Hepatocyte (in vitro differentiated cells): ENCODE measurements around the gene FLT3LG. TPM values are rescaled to one million over a fixed set of nuclear protein-coding genes. Genes with fewer than 3 reads are reported as not detected.

Experiments
- DNase-seq: peaks from one replicate; pipeline ENCODE4 v3.0.0-alpha.2; 2016; ENCODE audit warnings: low spot score
- H2AFZ ChIP-seq: fragments of 200-600 bp; sonication (generic); 2 replicates; pipeline ENCODE4 v1.6.0; 2016; ENCODE audit warnings: antibody characterized with exemption, mild to moderate bottlenecking
- H3K27ac ChIP-seq: fragments of 200-600 bp; sonication (generic); 2 replicates; pipeline ENCODE4 v1.5.1; 2016; ENCODE audit warnings: mild to moderate bottlenecking
- H3K27me3 ChIP-seq: fragments of 200-600 bp; sonication (generic); 2 replicates; pipeline ENCODE4 v1.6.1; 2016
- H3K36me3 ChIP-seq: fragments of 200-600 bp; sonication (generic); replicated peaks from 2 replicates; pipeline ENCODE4 v1.5.1; 2016; ENCODE audit warnings: low read depth; ENCODE audit not compliant: insufficient read depth
- H3K4me1 ChIP-seq: fragments of 200-600 bp; sonication (generic); 2 replicates; pipeline ENCODE4 v1.5.1; 2016; ENCODE audit warnings: mild to moderate bottlenecking, moderate library complexity; ENCODE audit not compliant: insufficient read depth
- H3K4me2 ChIP-seq: fragments of 200-600 bp; sonication (generic); 2 replicates; pipeline ENCODE4 v1.6.0; 2016
- H3K4me3 ChIP-seq: fragments of 200-600 bp; sonication (generic); 2 replicates; pipeline ENCODE4 v1.5.1; 2016; ENCODE audit warnings: mild to moderate bottlenecking
- H3K79me2 ChIP-seq: fragments of 200-600 bp; sonication (generic); 2 replicates; pipeline ENCODE4 v1.6.0; 2017; ENCODE audit warnings: mild to moderate bottlenecking
- H3K9me2 ChIP-seq: fragments of 200-600 bp; sonication (generic); replicated peaks from 2 replicates; pipeline ENCODE4 v1.6.0; 2017; ENCODE audit warnings: mild to moderate bottlenecking; ENCODE audit not compliant: insufficient read depth
- H3K9me3 ChIP-seq: fragments of 200-600 bp; sonication (generic); 2 replicates; pipeline ENCODE4 v1.5.1; 2016; ENCODE audit warnings: low read depth, mild to moderate bottlenecking
- H4K20me1 ChIP-seq: fragments of 200-600 bp; sonication (generic); 2 replicates; pipeline ENCODE4 v1.6.0; 2016; ENCODE audit warnings: mild to moderate bottlenecking; ENCODE audit not compliant: insufficient read depth, poor library complexity, severe bottlenecking
- EZH2 ChIP-seq: fragments of 200-600 bp; sonication (generic); IDR thresholded peaks from 2 replicates; pipeline ENCODE4 v1.6.1; 2016; ENCODE audit warnings: antibody characterized with exemption, mild to moderate bottlenecking, borderline replicate concordance
- EZH2phosphoT487 ChIP-seq: fragments of 200-600 bp; sonication (generic); IDR thresholded peaks from one replicate; pipeline ENCODE4 v1.6.1; 2018; ENCODE audit warnings: antibody characterized with exemption, mild to moderate bottlenecking, low read depth, moderate library complexity; ENCODE audit not compliant: unreplicated experiment, severe bottlenecking
- WGBS: methylation state at CpG from one replicate; pipeline ENCODE4 v1.1.6; 2016; ENCODE audit warnings: low lambda C conversion rate; ENCODE audit errors: missing lambda C conversion rate; 5-methylcytosine and 5-hydroxymethylcytosine counted together
- polyA plus RNA-seq: library from polyadenylated mRNA; unstranded; fragments of >200 nt; fragmentation: Nextera tagmentation; extraction: Ambion mirVana; gene quantifications from 2 replicates; pipeline ENCODE4 v1.2.1, GENCODE V29; 2016
- total RNA-seq: library from RNA; depleted of rRNA; stranded (reverse); fragments of >200 nt; gene quantifications from 2 replicates; pipeline ENCODE4 v1.2.3, GENCODE V29; 2014
- TF ChIP-seq, protein P1 (sequence below): fragments of 200-600 bp; sonication (generic); IDR thresholded peaks from 2 replicates; pipeline ENCODE4 v1.5.1; 2016; ENCODE audit warnings: antibody characterized with exemption, mild to moderate bottlenecking; ENCODE audit not compliant: poor library complexity

FLT3LG gene
- total and polyA plus RNA-seq, 2 experiments from 2014 or later: 1.3 to 2.8 TPM

GRCh38 chr19:49481020-49481683 lies 7.1 kb downstream of the FLT3LG start:
- Histone ChIP-seq H3K36me3 (no peaks in the 10 kb centered on the region), H4K20me1 (no peaks in the 10 kb centered on the region), H3K9me3 (no peaks in the 10 kb centered on the region), H3K4me3 (no peak overlapping the region), H3K27me3 (no peaks in the 10 kb centered on the region), H2AFZ (no peak overlapping the region), H3K4me2 (no peak overlapping the region), H3K79me2 (no peaks in the 10 kb centered on the region), H3K4me1 (no peaks in the 10 kb centered on the region), H3K27ac (no peak overlapping the region), H3K9me2 (no peaks in the 10 kb centered on the region)
- no peak for DNase-seq
- TF ChIP-seq EZH2 (no peak), EZH2phosphoT487 (no peak)
- TF ChIP-seq, protein P1, sequence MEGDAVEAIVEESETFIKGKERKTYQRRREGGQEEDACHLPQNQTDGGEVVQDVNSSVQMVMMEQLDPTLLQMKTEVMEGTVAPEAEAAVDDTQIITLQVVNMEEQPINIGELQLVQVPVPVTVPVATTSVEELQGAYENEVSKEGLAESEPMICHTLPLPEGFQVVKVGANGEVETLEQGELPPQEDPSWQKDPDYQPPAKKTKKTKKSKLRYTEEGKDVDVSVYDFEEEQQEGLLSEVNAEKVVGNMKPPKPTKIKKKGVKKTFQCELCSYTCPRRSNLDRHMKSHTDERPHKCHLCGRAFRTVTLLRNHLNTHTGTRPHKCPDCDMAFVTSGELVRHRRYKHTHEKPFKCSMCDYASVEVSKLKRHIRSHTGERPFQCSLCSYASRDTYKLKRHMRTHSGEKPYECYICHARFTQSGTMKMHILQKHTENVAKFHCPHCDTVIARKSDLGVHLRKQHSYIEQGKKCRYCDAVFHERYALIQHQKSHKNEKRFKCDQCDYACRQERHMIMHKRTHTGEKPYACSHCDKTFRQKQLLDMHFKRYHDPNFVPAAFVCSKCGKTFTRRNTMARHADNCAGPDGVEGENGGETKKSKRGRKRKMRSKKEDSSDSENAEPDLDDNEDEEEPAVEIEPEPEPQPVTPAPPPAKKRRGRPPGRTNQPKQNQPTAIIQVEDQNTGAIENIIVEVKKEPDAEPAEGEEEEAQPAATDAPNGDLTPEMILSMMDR: no peak
- WGBS: 94% methylated on average over 7 of the region's 7 CpGs

DNA sequence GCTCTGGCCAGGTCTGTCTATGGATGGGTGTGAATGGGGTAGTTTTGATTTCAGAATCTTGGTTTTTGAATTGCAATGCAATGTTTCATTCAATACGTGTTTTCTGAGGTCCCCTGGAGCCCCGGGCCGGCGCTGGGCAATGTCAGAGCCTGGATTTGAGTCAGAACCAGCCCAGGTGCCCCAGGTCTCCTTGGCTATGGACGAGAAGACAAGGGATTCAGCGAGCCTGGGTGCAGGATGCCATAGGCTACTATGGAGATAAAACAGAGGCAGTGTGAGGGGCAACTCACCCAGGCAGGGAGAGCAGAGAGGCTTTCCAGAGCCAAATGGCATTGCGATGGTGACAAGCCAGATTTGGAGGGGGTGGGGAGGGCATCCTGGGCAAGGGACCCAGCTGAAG lies 12.2 kb downstream of the FLT3LG start:
- Histone ChIP-seq H3K79me2 (peaks cover 37% of the 10 kb centered on the region), H3K9me3 (no peaks in the 10 kb centered on the region), H3K9me2 (no peaks in the 10 kb centered on the region), H3K4me2 (no peak overlapping the region), H3K36me3 (peaks cover 5% of the 10 kb centered on the region), H3K4me1 (peaks cover 20% of the 10 kb centered on the region), H3K27ac (no peak overlapping the region), H2AFZ (no peak overlapping the region), H3K27me3 (no peaks in the 10 kb centered on the region), H3K4me3 (no peak overlapping the region), H4K20me1 (peaks cover 33% of the 10 kb centered on the region)
- no peak for DNase-seq
- 94% methylated on average over 7 of the region's 7 CpGs for WGBS
- no peak for TF ChIP-seq EZH2phosphoT487
- TF ChIP-seq, protein P1: no peak
- TF ChIP-seq EZH2: no peak

DNA sequence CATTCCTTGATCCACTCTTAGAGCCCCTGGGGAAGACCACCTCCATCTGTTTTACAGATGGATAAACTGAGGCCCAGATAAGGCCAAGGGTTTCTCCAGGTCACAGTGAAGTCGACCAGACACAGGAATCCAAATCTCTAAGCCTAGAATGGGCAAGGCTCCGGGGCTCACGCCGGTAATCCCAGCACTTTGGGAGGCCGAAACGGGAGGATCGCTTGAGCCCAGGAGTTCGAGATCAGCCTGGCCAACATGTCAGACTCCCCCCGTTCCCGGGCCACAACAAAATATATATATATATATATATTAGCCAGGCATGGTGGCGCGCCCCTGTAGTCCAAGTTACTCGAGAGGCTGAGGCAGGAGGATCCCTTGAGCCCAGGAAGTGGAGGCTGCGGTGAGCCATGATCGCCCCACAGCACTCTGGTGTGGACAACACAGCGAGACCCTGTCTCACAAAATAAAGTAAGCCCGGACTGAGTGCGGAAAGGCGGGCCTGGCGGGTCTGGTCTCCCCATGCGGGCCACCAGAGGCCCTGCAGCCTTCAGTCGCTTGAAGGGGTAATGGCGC lies 12.8 kb downstream of the FLT3LG start:
- TF ChIP-seq EZH2phosphoT487 (no peak), EZH2 (no peak)
- TF ChIP-seq, protein P1: no peak

More for the DNA sequence above, 12.8 kb downstream of the FLT3LG start:
- Histone ChIP-seq H3K79me2 (peaks cover 37% of the 10 kb centered on the region), H3K36me3 (peaks cover 5% of the 10 kb centered on the region), H3K4me3 (no peak overlapping the region), H2AFZ (peak overlapping the region; percentile 64), H3K27ac (peak overlapping the region; percentile 51), H3K4me2 (peak overlapping the region; percentile 64), H3K9me3 (no peaks in the 10 kb centered on the region), H3K9me2 (no peaks in the 10 kb centered on the region), H3K4me1 (peaks cover 20% of the 10 kb centered on the region), H3K27me3 (no peaks in the 10 kb centered on the region), H4K20me1 (peaks cover 33% of the 10 kb centered on the region)
- WGBS: 68% methylated on average over 23 of the region's 23 CpGs
- no peak for DNase-seq
